ENCODE data around the gene PGAM2. TPM values are rescaled to one million over a fixed set of nuclear protein-coding genes. Genes with fewer than 3 reads are reported as not detected.

The PGAM2 gene
- total RNA-seq, 1 donor from 2014 or later: 13.3 TPM

DNA sequence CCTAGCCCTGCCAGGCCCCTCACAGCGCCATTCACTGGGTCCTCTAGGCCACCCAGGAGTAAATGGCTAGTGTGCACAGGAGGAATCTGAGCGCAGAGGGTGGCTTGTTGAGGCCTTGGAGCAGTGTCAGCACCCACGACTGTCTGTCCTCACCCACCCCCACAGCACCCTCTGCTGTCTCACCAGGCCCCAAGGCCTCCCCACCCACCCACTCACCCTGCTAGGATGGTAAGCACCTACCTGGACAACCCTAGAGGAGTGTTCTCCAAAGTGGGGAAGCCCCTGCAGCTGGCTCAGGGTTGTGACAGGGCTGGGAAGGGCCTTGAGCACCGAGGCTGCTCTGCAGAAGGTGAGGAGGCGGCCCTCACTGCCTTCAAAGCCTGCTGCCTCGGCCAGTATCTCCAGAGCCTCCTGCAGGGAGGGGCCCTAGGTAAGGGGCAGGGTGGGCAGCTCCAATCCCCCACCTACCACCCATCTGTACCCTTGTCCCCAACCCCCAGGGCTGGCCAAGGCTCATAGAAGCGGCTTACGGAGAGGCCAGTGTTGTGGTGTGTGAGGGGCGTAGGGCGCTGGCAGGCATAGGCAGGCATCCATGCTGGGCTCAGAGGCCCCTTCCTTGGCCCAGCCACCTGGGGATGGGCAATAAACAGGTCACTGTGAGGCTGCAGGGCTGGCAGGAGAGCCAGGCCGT, 14.1 kb upstream of the PGAM2 start:
- Mint-ChIP-seq H3K27me3 (ENCODE audit: unreplicated experiment) (peaks cover 6% of the 10 kb centered on the region), H3K9me3 (ENCODE audit: unreplicated experiment) (peaks cover 9% of the 10 kb centered on the region), H3K36me3 (ENCODE audit: unreplicated experiment) (peaks cover 6% of the 10 kb centered on the region), H3K4me1 (ENCODE audit: low read depth, unreplicated experiment) (peaks cover 5% of the 10 kb centered on the region), H3K4me3 (ENCODE audit: unreplicated experiment) (no peak overlapping the region), H3K27ac (ENCODE audit: unreplicated experiment) (no peak overlapping the region)
- TF ChIP-seq, protein P1, sequence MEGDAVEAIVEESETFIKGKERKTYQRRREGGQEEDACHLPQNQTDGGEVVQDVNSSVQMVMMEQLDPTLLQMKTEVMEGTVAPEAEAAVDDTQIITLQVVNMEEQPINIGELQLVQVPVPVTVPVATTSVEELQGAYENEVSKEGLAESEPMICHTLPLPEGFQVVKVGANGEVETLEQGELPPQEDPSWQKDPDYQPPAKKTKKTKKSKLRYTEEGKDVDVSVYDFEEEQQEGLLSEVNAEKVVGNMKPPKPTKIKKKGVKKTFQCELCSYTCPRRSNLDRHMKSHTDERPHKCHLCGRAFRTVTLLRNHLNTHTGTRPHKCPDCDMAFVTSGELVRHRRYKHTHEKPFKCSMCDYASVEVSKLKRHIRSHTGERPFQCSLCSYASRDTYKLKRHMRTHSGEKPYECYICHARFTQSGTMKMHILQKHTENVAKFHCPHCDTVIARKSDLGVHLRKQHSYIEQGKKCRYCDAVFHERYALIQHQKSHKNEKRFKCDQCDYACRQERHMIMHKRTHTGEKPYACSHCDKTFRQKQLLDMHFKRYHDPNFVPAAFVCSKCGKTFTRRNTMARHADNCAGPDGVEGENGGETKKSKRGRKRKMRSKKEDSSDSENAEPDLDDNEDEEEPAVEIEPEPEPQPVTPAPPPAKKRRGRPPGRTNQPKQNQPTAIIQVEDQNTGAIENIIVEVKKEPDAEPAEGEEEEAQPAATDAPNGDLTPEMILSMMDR (IDR thresholded peaks at IDR 0.05; ENCODE audit: partially characterized antibody, unreplicated experiment): no peak
- DNase-seq: peak; percentile 6

DNA sequence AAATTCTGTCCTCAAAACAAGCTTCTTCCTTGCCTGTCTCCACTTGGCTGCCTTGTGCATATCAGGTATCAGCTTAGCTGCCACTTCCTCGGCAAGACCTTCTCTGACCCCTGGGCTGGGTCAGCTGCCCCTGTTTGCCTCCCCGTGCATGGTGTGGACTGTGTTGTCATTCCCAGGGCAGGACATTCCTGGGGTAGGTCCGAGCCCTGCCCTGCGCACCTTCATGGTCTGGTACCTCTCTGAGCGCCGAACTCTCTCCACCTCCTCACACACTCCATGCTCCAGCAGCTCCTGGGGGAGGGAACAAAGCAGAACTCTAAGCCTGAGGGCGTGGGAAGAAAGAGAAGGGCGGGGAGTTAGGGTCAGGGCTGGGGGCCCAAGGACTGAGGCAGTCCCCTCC, 13.2 kb upstream of the PGAM2 start:
- H3K4me3 Mint-ChIP-seq (ENCODE audit: unreplicated experiment): no peak overlapping the region
- H3K4me1 Mint-ChIP-seq (ENCODE audit: low read depth, unreplicated experiment): peaks cover 5% of the 10 kb centered on the region
- peaks cover 6% of the 10 kb centered on the region for H3K27me3 Mint-ChIP-seq (ENCODE audit: unreplicated experiment)
- peaks cover 6% of the 10 kb centered on the region for H3K36me3 Mint-ChIP-seq (ENCODE audit: unreplicated experiment)
- TF ChIP-seq, protein P1 (IDR thresholded peaks at IDR 0.05; ENCODE audit: partially characterized antibody, unreplicated experiment): no peak
- no peak for DNase-seq
- peaks cover 9% of the 10 kb centered on the region for H3K9me3 Mint-ChIP-seq (ENCODE audit: unreplicated experiment)
- H3K27ac Mint-ChIP-seq (ENCODE audit: unreplicated experiment): no peak overlapping the region

GRCh38 chr7:44077681-44078091, 12.3 kb upstream of the PGAM2 start:
- peaks cover 5% of the 10 kb centered on the region for H3K4me1 Mint-ChIP-seq (ENCODE audit: low read depth, unreplicated experiment)
- H3K9me3 Mint-ChIP-seq (ENCODE audit: unreplicated experiment): peaks cover 6% of the 10 kb centered on the region
- no peak overlapping the region for H3K27ac Mint-ChIP-seq (ENCODE audit: unreplicated experiment)
- H3K36me3 Mint-ChIP-seq (ENCODE audit: unreplicated experiment): peaks cover 6% of the 10 kb centered on the region
- no peak overlapping the region for H3K4me3 Mint-ChIP-seq (ENCODE audit: unreplicated experiment)
- DNase-seq: no peak
- peaks cover 6% of the 10 kb centered on the region for H3K27me3 Mint-ChIP-seq (ENCODE audit: unreplicated experiment)
- TF ChIP-seq, protein P1 (IDR thresholded peaks at IDR 0.05; ENCODE audit: partially characterized antibody, unreplicated experiment): no peak

- Mint-ChIP-seq H3K9me3 (ENCODE audit: unreplicated experiment) (peaks cover 10% of the 10 kb centered on the region), H3K4me1 (ENCODE audit: low read depth, unreplicated experiment) (peaks cover 6% of the 10 kb centered on the region), H3K36me3 (ENCODE audit: unreplicated experiment) (peaks cover 6% of the 10 kb centered on the region), H3K27ac (ENCODE audit: unreplicated experiment) (no peak overlapping the region), H3K27me3 (ENCODE audit: unreplicated experiment) (peaks cover 8% of the 10 kb centered on the region), H3K4me3 (ENCODE audit: unreplicated experiment) (no peak overlapping the region)
- TF ChIP-seq, protein P1 (IDR thresholded peaks at IDR 0.05; ENCODE audit: partially characterized antibody, unreplicated experiment): no peak
- no peak for DNase-seq
These were observed 11.7 kb upstream of the PGAM2 start for GRCh38 chr7:44077061-44077460.

DNA sequence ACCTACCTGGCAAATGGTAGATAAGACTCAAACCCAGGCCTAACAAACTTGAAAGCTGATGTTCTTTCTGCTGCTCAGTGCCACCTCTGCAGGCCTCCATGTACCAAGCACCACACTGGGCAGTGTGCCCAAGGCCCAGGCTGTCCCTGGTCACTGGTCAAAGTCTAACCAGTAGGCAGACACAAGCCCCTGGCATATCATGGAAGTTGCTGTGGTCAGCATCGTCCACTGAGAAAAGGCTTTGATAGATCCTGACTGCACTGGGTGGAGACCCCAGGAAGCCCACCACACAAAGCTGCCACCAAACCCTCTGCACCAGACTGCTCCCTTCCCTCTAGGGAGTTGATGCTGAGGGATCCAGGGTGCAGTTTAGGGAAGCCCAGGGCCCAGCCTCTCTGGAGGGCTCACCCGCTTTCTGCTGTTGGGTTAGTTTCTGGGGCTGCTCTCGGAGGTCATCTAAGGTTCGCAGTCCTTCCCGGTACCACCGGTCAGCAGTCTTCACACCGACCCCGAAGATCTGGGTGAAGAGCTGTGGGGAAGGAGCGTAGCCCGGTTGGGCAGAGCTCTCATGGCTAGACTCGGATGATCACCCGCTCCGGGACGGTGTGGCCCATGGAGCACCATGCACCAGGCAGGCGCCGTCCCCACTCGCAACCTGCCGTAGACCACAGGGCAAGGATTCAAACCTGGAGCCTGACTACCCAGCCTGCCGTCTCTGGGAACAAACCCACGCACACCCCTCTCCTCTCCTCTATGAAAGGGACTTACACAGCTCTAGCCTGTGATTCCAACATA, 10.9 kb upstream of the PGAM2 start:
- no peak for DNase-seq

More for the DNA sequence above, 10.9 kb upstream of the PGAM2 start:
- peaks cover 5% of the 10 kb centered on the region for H3K4me1 Mint-ChIP-seq (ENCODE audit: low read depth, unreplicated experiment)
- H3K4me3 Mint-ChIP-seq (ENCODE audit: unreplicated experiment): no peak overlapping the region
- peaks cover 6% of the 10 kb centered on the region for H3K36me3 Mint-ChIP-seq (ENCODE audit: unreplicated experiment)
- peaks cover 12% of the 10 kb centered on the region for H3K9me3 Mint-ChIP-seq (ENCODE audit: unreplicated experiment)
- TF ChIP-seq, protein P1 (IDR thresholded peaks at IDR 0.05; ENCODE audit: partially characterized antibody, unreplicated experiment): no peak
- H3K27ac Mint-ChIP-seq (ENCODE audit: unreplicated experiment): no peak overlapping the region
- peaks cover 8% of the 10 kb centered on the region for H3K27me3 Mint-ChIP-seq (ENCODE audit: unreplicated experiment)

All from glutamatergic neuron (in vitro differentiated cells).